MCF 10A (cell line): ENCODE measurements around the gene NEURL1B. TPM values are rescaled to one million over a fixed set of nuclear protein-coding genes. Genes with fewer than 3 reads are reported as not detected.
A peak's percentile ranks its signal among the peaks of the same experiment; 100 is the strongest.

ENCODE experiments used
- BruUV-seq: library from RNA; stranded (reverse); fragments of 400-500 nt; replicated peaks from 2 replicates; lab custom pipeline; 2021; lab: Mats Ljungman, UMichigan
- CTCF ChIA-PET: fragments of 300-600 bp; sonication (Branson Sonifier 250); formaldehyde crosslinking; extraction: SDS; loops from one replicate; lab custom pipeline; 2021; ENCODE audit warnings: antibody characterized with exemption, inconsistent platforms; lab: Yijun Ruan, JAX
- POLR2A ChIA-PET: fragments of 300-600, 350-650 bp; sonication (Branson Sonifier 250); formaldehyde crosslinking; extraction: SDS; loops from one replicate; lab custom pipeline; 2020; ENCODE audit warnings: antibody characterized with exemption, inconsistent platforms; lab: Yijun Ruan, JAX
- DNase-seq: peaks from one replicate; pipeline ENCODE4 v3.0.0-alpha.2; 2018; ENCODE audit not compliant: unreplicated experiment
- H3K27ac Mint-ChIP-seq: one replicate; pipeline ENCODE4 v1.8.0; 2022; ENCODE audit warnings: mild to moderate bottlenecking, low read depth, mixed read lengths; ENCODE audit not compliant: unreplicated experiment
- H3K27me3 Mint-ChIP-seq: one replicate; pipeline ENCODE4 v1.8.0; 2022; ENCODE audit warnings: mixed read lengths; ENCODE audit not compliant: insufficient read depth, unreplicated experiment
- H3K36me3 Mint-ChIP-seq: one replicate; pipeline ENCODE4 v1.8.0; 2022; ENCODE audit warnings: mild to moderate bottlenecking, moderate library complexity, mixed read lengths; ENCODE audit not compliant: insufficient read depth, unreplicated experiment
- H3K4me1 Mint-ChIP-seq: one replicate; pipeline ENCODE4 v1.8.0; 2022; ENCODE audit warnings: mixed read lengths; ENCODE audit not compliant: insufficient read depth, unreplicated experiment
- H3K4me3 Mint-ChIP-seq: one replicate; pipeline ENCODE4 v1.8.0; 2022; ENCODE audit warnings: mild to moderate bottlenecking, moderate library complexity, mixed read lengths; ENCODE audit not compliant: unreplicated experiment
- H3K9me3 Mint-ChIP-seq: one replicate; pipeline ENCODE4 v1.8.0; 2022; ENCODE audit warnings: mixed read lengths; ENCODE audit not compliant: unreplicated experiment
- intact Hi-C: fragments of 100-400 bp; cut with micrococcal nuclease; formaldehyde crosslinking; loops from 2 replicates; pipeline ENCODE4 v1.14.1; 2022
- total RNA-seq: library from RNA; stranded (reverse); gene quantifications from 2 replicates; pipeline ENCODE4 v1.2.3, GENCODE V29; 2022
- TF ChIP-seq, protein P1 (sequence below): fragments of 200-600 bp; IDR thresholded peaks from one replicate; pipeline ENCODE4 v1.8.0; 2022; ENCODE audit warnings: antibody characterized with exemption, mild to moderate bottlenecking; ENCODE audit not compliant: unreplicated experiment

The NEURL1B gene
- total RNA-seq, 1 experiment from 2014 or later = 7.6 TPM

DNA sequence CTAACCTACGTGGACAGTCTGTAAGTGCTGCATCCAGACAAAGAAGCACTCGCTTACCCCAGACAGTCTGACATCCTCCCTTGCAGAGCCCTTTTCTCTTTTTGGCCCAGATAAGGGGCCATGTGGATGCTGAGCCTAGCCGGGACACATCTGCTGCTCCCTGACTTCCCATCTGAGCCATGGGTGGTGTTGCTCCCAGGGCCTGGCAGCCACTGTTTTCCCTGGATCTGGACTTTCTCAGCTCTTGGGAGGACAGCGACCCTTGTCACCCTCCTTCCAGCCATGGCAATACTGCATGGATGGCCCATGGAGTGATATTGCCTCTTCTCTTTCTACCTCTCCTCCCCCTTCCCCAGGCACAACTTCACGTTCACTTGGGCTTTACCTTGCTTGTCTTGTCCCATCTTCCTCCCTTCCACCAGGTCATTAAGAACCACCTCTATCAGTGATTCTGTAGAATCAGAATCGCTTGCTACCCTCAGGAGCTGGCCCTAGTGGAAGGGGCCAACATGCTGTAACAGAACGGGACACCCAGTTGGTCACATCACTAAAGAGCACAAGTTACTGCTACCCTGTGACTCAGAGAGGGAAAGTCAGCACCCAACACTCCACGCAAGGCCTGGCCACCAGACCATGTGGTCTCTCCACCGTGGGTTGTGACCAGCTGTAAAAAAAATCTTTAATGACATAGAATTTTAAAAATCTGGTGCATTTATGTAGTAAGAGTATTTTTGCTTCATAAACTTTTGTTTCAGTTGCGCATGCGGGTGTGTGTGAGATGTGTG, 4.4 kb downstream of the NEURL1B start:
- H3K36me3 Mint-ChIP-seq = peaks cover 13% of the 10 kb centered on the region
- H3K4me1 Mint-ChIP-seq = peaks cover 40% of the 10 kb centered on the region
- BruUV-seq = no TSS peak
- TF ChIP-seq, protein P1, sequence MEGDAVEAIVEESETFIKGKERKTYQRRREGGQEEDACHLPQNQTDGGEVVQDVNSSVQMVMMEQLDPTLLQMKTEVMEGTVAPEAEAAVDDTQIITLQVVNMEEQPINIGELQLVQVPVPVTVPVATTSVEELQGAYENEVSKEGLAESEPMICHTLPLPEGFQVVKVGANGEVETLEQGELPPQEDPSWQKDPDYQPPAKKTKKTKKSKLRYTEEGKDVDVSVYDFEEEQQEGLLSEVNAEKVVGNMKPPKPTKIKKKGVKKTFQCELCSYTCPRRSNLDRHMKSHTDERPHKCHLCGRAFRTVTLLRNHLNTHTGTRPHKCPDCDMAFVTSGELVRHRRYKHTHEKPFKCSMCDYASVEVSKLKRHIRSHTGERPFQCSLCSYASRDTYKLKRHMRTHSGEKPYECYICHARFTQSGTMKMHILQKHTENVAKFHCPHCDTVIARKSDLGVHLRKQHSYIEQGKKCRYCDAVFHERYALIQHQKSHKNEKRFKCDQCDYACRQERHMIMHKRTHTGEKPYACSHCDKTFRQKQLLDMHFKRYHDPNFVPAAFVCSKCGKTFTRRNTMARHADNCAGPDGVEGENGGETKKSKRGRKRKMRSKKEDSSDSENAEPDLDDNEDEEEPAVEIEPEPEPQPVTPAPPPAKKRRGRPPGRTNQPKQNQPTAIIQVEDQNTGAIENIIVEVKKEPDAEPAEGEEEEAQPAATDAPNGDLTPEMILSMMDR = no peak
- intact Hi-C loops = no loop called here
- no peaks in the 10 kb centered on the region for H3K9me3 Mint-ChIP-seq
- DNase-seq = no peak
- no peak overlapping the region for H3K27ac Mint-ChIP-seq
- CTCF ChIA-PET = interaction anchor here (0.6 to 6.2 kb wide), 5 partner anchors 34 to 167 kb away, joined by 3 to 49 read pairs (median 4); no protein-coding TSS in a partner anchor
- POLR2A ChIA-PET = no interaction called here
- no peaks in the 10 kb centered on the region for H3K27me3 Mint-ChIP-seq
- H3K4me3 Mint-ChIP-seq = no peak overlapping the region

DNA sequence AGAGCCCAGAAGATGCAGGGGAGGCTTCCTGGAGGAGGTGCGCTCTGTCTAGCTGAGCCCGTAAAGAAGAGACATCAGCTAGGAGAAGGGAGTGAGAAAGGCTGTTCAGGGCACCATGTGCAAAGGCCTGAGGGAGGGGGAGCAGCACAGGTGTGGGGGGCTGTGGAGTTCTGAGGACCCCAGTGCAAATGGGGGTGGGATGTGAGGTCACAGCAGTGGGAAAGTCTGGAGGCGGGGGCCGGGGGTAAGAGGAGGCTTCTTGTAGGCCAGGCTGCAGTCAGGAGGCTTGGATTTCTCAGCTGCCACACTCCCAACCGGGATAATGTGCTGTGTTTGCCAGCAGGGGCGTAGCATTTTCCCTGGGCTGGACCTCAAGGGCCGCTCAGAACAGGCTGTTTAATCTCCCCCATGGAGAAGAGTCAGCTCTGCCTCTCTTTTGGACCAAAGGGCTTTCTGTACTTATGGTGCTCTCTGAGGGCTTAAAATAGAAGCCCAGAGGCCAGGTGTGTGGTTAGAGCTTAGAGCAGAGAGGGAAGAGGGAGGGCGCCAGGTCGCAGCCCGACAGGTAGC, 5.7 kb downstream of the NEURL1B start:
- peaks cover 13% of the 10 kb centered on the region for H3K36me3 Mint-ChIP-seq
- intact Hi-C loops = no loop called here
- BruUV-seq = no TSS peak
- H3K4me3 Mint-ChIP-seq = no peak overlapping the region
- no peak for DNase-seq
- no peaks in the 10 kb centered on the region for H3K9me3 Mint-ChIP-seq
- H3K27me3 Mint-ChIP-seq = no peaks in the 10 kb centered on the region
- ChIA-PET CTCF (interaction anchor here (0.5 to 1.0 kb wide), 4 partner anchors 63 to 641 kb away, joined by 3 to 4 read pairs (median 3); no protein-coding TSS in a partner anchor), POLR2A (interaction anchor here (1.2 kb wide), 1 partner anchor 9 kb away, joined by 3 read pairs; no protein-coding TSS in a partner anchor)
- peaks cover 38% of the 10 kb centered on the region for H3K4me1 Mint-ChIP-seq
- peak overlapping the region; percentile 21 for H3K27ac Mint-ChIP-seq
- TF ChIP-seq, protein P1 = no peak

DNA sequence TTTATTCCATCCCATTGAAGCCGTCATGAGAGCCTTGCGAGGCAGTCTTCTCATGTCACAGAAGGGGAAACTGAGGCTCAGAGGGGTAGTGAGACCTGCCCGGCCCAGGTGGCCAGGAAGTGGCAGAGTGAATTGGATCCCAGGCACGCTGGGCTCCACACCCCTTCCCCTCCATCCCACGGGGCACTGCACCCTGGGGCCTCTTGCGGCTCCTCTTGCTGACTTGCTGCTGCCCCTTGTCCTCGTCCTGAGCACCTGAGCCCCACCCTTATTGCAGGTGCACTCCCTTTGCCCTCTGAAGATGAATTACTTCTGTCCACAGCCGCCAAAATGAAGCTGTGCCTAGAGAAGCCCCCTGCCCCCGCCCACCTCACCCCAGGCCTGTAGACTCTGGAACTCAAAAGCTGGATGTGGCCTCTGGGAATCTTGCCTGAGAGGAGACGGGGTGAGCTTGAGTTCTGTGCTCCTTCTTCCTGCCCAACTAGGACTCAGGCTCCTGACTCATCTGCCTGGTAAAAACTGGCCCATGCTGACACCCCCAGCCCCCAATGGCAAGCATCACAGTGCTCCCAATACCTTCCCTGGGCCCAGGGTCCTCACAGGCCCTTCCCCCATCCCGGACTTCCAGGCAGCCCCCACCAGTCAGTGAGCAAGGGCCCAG, 6.4 kb downstream of the NEURL1B start:
- CTCF ChIA-PET = interaction anchor here (0.6 to 1.0 kb wide), 3 partner anchors 50 to 186 kb away, joined by 3 read pairs; no protein-coding TSS in a partner anchor
- no TSS peak for BruUV-seq
- peaks cover 32% of the 10 kb centered on the region for H3K4me1 Mint-ChIP-seq
- TF ChIP-seq, protein P1 = no peak
- H3K36me3 Mint-ChIP-seq = peaks cover 13% of the 10 kb centered on the region
- H3K9me3 Mint-ChIP-seq = no peaks in the 10 kb centered on the region
- intact Hi-C loops = no loop called here
- no peak overlapping the region for H3K4me3 Mint-ChIP-seq
- POLR2A ChIA-PET = interaction anchor here (1.2 kb wide), 1 partner anchor 8 kb away, joined by 3 read pairs; no protein-coding TSS in a partner anchor
- peak overlapping the region; percentile 52 for H3K27ac Mint-ChIP-seq
- no peaks in the 10 kb centered on the region for H3K27me3 Mint-ChIP-seq
- no peak for DNase-seq

DNA sequence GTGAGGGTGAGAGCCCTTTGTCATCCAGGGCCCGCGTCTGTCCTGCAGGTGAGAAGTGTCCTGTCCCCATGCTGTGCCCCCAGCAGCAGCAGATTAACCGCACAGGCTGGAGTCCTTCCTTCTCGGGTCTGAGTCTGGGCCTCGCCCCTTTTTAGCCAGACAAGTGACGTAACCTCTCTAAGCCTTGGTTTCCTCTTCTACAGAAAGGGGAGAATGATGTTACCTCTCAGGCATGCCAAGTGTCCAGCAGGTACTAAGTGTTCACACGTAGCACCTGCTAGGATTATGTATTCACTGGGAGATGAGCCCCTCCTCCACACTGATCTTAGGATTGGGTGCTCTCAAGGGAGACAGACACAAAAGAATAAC, 6.9 kb downstream of the NEURL1B start:
- POLR2A ChIA-PET = no interaction called here
- no peak overlapping the region for H3K4me3 Mint-ChIP-seq

More for the DNA sequence above, 6.9 kb downstream of the NEURL1B start:
- H3K27me3 Mint-ChIP-seq = no peaks in the 10 kb centered on the region
- H3K27ac Mint-ChIP-seq = peak overlapping the region; percentile 52
- BruUV-seq = no TSS peak
- TF ChIP-seq, protein P1 = no peak
- peak; percentile 68 for DNase-seq
- H3K9me3 Mint-ChIP-seq = no peaks in the 10 kb centered on the region
- H3K4me1 Mint-ChIP-seq = peaks cover 31% of the 10 kb centered on the region
- peaks cover 13% of the 10 kb centered on the region for H3K36me3 Mint-ChIP-seq
- intact Hi-C loops = no loop called here
- CTCF ChIA-PET = interaction anchor here (0.6 to 0.7 kb wide), 2 partner anchors 49 to 186 kb away, joined by 3 read pairs; no protein-coding TSS in a partner anchor
